Hepatic stellate cell (primary cell): ENCODE data around the gene ANKRD30A.
"Not testable (repeated sequence)": the region's sequence is repeated elsewhere in the genome, so short reads cannot be mapped to it uniquely, and the experiment has no call there.

Source experiments
- DNase-seq: peaks from one replicate; pipeline ENCODE4 v3.0.0; 2011; ENCODE audit warnings: low spot score

ANKRD30A gene

DNA sequence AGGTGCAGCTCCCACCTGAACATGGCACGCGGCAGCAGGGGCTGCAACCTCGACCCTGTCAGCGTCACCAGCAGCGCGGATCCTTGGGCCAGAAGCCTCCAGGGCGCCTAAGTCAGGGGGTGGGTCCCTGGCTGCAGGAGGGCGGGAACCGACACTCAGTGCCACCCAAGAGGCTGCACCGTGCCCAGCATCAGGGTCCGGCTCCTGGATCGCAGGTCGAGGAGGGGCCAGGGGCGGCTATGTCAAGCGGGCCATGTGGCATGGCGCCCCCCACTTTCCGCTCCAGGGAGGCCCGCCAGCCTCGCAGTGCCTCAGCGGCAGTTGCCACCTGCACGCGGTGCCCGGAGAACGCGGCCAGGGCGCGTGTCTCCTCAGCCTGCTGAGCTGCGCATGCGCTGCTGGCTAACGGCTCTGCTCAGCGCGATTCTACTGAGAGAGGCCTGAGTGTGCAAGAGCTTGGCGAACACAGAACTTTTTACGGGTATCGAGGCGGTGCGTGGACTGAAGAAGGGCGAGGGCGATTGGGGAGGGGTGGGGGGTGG, at the start of gene ANKRD30A:
ANKRD30A (plus strand) TSS at position 408 of the 542 bp plus-strand sequence. CDS start 190 bp downstream, outside the sequence.
- DNase-seq: no peak

- DNase-seq: not testable (repeated sequence)
Observed at GRCh38 chr10:37076083-37076482, 49.3 kb upstream of the ANKRD30A start.

DNA sequence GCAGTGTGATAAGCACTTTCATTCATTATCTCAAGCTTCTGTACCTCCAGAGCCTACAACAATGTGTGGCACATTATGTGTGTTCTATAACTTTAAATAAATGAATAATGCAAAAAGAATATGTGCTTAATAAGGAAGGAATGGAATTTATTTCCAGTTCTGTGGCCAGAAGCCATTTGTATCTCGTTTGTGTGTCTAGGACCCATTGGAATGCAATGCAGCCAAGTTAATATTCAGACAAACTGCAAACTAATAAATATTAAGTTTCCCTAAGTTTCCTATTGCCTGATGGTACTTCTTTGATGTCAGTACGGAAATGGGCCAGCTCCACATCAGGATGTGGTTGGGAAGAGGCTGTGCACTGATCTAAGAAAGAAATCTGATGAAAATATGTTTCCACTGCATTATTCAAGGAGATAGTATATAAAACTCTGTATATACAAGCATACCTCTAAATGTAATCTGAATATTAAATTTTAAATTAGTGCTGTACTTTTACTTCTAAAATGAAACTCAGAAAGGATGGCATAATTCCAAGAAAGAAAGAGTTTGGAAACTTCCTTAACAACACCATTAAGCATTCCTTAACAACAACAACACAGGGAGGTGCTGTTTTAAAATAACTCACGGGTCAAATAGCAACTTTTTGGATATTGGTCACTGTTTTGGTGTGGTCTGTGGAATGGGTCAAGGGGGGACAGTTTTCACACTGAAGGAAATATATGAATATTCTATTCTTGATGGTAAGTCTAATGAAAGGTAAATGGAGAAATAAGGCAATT, 29.4 kb upstream of the ANKRD30A start:
- DNase-seq: no peak

DNA sequence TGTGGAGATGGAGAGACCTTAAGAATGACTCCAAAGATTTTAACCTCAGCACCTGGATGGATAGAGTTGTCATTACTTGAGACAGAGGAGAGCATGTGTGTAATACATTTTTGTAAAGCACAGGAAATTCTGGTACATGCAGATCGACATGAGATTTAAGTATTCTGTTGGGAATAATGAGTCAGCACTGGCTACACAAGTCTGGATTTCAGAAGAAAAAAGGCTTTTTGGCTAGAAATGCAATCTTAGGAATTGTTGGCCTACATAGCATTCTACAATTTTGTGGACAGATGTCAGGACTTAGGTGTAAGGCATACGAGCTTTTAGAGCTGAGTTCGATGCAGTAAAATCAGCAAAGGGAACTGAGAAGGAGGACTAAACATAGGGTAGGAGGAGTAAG, 24.1 kb upstream of the ANKRD30A start:
- no peak for DNase-seq

GRCh38 chr10:37109000-37109399, 16.4 kb upstream of the ANKRD30A start:
- DNase-seq: no peak

DNA sequence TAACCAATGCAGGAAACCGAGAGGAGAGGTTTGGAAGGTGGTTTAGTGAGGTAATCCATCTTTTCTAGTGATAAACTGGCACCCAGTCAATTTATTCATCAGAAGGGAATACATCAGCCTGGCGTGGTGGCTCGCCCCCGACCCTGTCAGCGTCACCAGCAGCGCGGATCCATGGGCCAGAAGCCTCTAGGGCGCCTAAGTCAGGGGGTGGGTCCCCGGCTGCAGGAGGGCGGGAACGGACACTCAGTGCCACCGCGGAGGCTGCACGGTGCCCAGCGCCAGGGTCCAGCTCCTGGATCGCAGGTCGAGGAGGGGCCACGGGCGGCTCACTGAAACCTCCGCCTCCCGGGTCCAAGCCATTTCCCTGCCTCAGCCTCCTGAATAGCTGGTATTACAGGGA, 866 bp upstream of the ANKRD30A start:
- no peak for DNase-seq

DNA sequence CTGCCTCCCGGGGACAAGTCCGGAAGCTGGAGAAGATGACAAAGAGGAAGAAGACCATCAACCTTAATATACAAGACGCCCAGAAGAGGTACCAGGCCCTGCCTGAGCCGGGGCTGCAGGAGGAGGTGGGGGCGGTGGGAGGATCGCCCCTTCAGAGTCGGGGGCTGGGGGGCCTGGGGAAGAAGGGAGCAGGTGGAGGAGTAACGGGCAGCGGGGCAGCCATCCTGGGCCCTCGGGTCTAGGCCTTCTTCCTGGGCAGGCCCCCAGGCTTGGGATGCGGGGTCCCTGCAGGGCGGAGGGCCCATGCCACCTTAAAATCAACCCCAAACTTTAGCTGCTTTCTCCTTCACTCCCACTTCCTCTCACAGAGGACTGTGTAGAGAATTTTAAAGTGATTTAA, 523 bp downstream of the ANKRD30A start:
- DNase-seq: no peak

GRCh38 chr10:37146443-37146842, 21.0 kb downstream of the ANKRD30A start:
- DNase-seq: no peak

DNA sequence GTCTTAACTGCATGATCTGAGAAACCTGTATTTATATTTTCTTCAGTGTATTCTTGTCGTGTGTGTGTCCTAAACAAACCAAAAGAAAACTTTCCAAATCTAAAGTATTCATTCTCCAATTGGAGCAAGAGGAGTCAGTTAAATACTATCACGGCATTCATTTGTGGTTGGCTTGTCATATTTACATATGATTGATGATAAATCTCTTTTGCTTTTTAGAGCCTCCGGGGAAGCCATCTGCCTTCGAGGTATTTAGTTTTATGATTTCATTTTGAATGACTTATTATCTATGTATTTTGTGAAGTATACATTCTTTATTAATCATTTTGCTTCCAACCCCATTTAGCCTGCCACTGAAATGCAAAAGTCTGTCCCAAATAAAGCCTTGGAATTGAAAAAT, 37.0 kb downstream of the ANKRD30A start:
- not testable (repeated sequence) for DNase-seq

GRCh38 chr10:37171945-37172344, 46.5 kb downstream of the ANKRD30A start:
- not testable (repeated sequence) for DNase-seq

DNA sequence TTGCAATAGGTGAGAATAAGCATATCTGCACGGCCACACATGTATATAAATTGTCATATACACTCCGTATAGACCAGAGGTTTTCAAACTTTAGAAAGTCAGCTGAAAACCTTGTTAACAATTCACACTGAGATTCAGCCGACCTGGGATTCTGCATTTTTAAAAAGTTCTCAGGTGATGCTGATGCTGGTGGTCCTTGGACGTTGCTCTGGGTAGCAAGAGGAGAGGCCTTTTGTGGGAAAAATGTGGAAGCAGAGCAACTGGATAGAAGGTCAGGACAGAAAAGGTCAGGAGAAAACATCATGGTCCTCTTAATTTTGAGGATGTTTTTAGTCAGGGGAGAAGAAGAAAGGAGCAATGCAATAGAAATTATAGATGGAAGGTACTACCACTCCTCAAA, 52.9 kb downstream of the ANKRD30A start:
- not testable (repeated sequence) for DNase-seq

DNA sequence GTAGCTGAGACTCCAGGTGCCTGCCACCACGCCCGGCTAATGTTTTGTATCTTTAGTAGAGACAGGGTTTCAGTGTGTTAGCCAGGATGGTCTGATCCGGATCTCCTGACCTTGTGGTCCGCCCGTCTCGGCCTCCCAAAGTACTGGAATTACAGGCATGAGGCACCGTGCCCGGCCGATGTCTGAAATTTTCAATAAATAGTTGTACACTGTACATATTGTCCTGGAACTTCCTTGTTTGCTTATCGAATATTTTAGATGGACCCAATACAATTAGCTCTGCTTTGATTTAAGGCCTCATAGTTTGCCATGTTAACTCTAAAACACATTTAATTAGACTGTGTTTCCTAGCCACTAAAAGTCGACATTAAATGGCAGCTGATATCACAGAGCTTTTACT, 57.3 kb downstream of the ANKRD30A start:
- DNase-seq: not testable (repeated sequence)

GRCh38 chr10:37206132-37206531, 80.7 kb downstream of the ANKRD30A start:
- no peak for DNase-seq

- DNase-seq: no peak
Observed at GRCh38 chr10:37220866-37221265, 95.5 kb downstream of the ANKRD30A start.

DNA sequence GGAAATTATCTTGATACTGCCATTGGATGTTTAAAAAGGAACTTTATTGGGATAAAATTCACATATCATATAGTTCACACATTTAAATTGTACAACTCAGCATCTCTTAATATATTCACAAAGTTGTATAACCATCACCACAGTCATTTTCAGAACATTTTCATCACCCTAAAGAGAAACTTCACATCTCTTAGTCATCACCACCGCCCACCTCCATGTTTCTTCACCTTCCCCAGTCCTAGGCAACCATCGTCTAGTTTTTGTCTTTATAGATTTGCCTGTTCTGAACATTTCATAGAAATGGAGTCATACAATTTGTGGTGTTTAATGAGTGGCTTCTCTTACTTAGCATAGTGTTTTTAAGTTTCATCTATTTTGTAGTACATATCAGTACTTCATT, 96.6 kb downstream of the ANKRD30A start:
- DNase-seq: no peak

DNA sequence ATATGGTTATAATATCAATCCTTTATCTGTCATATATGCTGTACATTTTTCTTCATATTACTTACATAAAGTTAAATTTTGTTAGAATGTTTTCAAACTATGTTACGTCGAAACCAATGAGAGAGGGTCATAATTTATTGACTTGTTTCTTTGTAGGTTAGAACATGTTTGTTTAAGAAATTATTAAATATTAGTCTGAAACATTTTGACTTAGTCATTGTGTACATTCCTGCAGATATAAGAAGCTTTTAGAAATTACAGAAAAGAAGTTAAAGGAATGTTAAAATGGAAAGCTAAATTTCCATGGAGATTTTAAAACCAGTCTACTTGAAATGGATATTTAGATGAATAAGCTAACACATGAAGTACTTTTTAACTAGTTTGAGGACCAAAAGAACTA, 99.8 kb downstream of the ANKRD30A start:
- DNase-seq: no peak

- DNase-seq: no peak
Observed at GRCh38 chr10:37226524-37226923, 101.1 kb downstream of the ANKRD30A start.

DNA sequence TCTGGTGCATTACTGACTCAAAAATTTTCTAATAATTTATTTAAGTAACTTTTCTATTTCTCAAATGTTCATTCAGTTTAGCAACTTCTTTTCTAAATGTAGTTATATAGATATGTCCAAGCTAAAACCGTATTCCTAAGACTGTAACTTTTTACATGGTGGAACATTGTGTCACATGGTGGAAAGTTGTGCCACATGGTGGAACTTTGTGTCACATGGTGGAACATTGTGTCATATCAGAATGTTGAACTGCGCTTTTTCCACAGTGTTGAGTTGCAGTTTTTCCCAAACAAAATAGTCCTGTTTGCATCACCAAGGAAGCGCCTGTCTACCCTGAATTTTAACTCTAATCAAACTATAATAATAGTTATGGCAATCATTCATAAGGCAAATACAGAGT, 109.3 kb downstream of the ANKRD30A start:
- DNase-seq: no peak

GRCh38 chr10:37236093-37236492, 110.7 kb downstream of the ANKRD30A start:
- DNase-seq: no peak

- DNase-seq: no peak
Observed at GRCh38 chr10:37240223-37240622, 114.8 kb downstream of the ANKRD30A start.

- DNase-seq: no peak
Observed at GRCh38 chr10:37246637-37247036, 121.2 kb downstream of the ANKRD30A start.

GRCh38 chr10:37255837-37256236, 130.4 kb downstream of the ANKRD30A start:
- DNase-seq: not testable (repeated sequence)

DNA sequence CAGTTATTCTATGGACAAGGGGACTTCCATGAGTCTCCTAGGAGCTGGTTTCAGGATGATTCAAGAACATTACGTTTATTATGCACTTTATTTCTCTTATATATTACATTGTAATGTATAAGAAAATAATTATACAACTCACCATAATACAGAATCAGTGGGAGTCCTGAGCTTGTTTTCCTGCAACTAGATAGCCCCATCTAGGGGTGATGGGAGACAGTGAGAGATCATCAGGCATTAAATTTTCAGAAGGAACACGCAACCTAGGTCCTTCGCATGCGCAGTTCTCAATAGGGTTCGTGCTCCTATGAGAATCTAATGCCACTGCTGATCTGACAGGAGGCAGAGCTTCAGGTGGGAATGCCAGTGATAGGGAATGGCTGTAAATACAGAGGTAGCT, 137.9 kb downstream of the ANKRD30A start:
- no peak for DNase-seq

GRCh38 chr10:37268266-37268665, 142.9 kb downstream of the ANKRD30A start:
- no peak for DNase-seq
